GM23338 (cell line): Measurements from ENCODE around the gene RAD9B. TPM values are rescaled to one million over a fixed set of nuclear protein-coding genes. Genes with fewer than 3 reads are reported as not detected.

ENCODE experiments used
- ATAC-seq: fragments of 200-7000 bp; cut with Tn5 transposase; 3 replicates; pipeline ENCODE4 v1.9.1; 2020
- DNase-seq: peaks from one replicate; pipeline ENCODE4 v3.0.0-alpha.2; 2015; ENCODE audit warnings: low spot score
- H2AFZ ChIP-seq: fragments of 200-600 bp; sonication (generic); 2 replicates; pipeline ENCODE4 v1.8.0; 2016; ENCODE audit warnings: antibody characterized with exemption, mild to moderate bottlenecking, moderate library complexity
- H3F3A ChIP-seq: fragments of 200-600 bp; sonication (generic); replicated peaks from 2 replicates; pipeline ENCODE4 v1.8.0; 2017; ENCODE audit warnings: antibody characterized with exemption, mixed run types, low read depth
- H3K27ac ChIP-seq: fragments of 200-600 bp; sonication (generic); 2 replicates; pipeline ENCODE4 v1.6.1; 2016; ENCODE audit warnings: low read depth
- H3K27me3 ChIP-seq: fragments of 200-600 bp; sonication (generic); 2 replicates; pipeline ENCODE4 v1.8.0; 2016; ENCODE audit warnings: mild to moderate bottlenecking, mixed run types, moderate library complexity; ENCODE audit not compliant: insufficient read depth
- H3K36me3 ChIP-seq: fragments of 200-600 bp; sonication (generic); 2 replicates; pipeline ENCODE4 v1.8.0; 2016; ENCODE audit warnings: mild to moderate bottlenecking; ENCODE audit not compliant: insufficient read depth
- H3K4me1 ChIP-seq: fragments of 200-600 bp; sonication (generic); 2 replicates; pipeline ENCODE4 v1.8.0; 2016; ENCODE audit warnings: mild to moderate bottlenecking, moderate library complexity; ENCODE audit not compliant: insufficient read depth
- H3K4me2 ChIP-seq: fragments of 200-600 bp; sonication (generic); 2 replicates; pipeline ENCODE4 v1.7.1; 2017; ENCODE audit warnings: mixed run types
- H3K4me3 ChIP-seq: fragments of 200-600 bp; sonication (generic); 2 replicates; pipeline ENCODE4 v1.6.1; 2016; ENCODE audit warnings: mixed run types
- H3K79me2 ChIP-seq: fragments of 200-600 bp; sonication (generic); replicated peaks from 2 replicates; pipeline ENCODE4 v1.8.0; 2017; ENCODE audit warnings: mild to moderate bottlenecking; ENCODE audit not compliant: insufficient read depth
- H3K9me2 ChIP-seq: fragments of 200-600 bp; sonication (generic); 2 replicates; pipeline ENCODE4 v1.8.0; 2017; ENCODE audit not compliant: insufficient read depth
- H4K20me1 ChIP-seq: fragments of 200-600 bp; sonication (generic); replicated peaks from 2 replicates; pipeline ENCODE4 v1.8.0; 2017; ENCODE audit warnings: mild to moderate bottlenecking; ENCODE audit not compliant: insufficient read depth
- H3K27ac Mint-ChIP-seq: 2 replicates; pipeline ENCODE4 v1.8.0; 2020; ENCODE audit warnings: inconsistent platforms, mild to moderate bottlenecking, moderate library complexity, mixed read lengths
- H3K27me3 Mint-ChIP-seq: 3 replicates; pipeline ENCODE4 v1.8.0; 2022; ENCODE audit warnings: low read depth, mild to moderate bottlenecking, moderate library complexity, mixed read lengths, inconsistent platforms; ENCODE audit not compliant: insufficient read depth, poor library complexity
- H3K36me3 Mint-ChIP-seq: 3 replicates; pipeline ENCODE4 v1.8.0; 2021; ENCODE audit warnings: low read depth, mild to moderate bottlenecking, inconsistent platforms, moderate library complexity, mixed read lengths
- H3K4me1 Mint-ChIP-seq: 3 replicates; pipeline ENCODE4 v1.8.0; 2020; ENCODE audit warnings: mild to moderate bottlenecking, inconsistent platforms, mixed read lengths
- H3K4me3 Mint-ChIP-seq: 3 replicates; pipeline ENCODE4 v1.8.0; 2021; ENCODE audit warnings: moderate library complexity, mild to moderate bottlenecking, inconsistent platforms, mixed read lengths
- H3K9me3 Mint-ChIP-seq: 3 replicates; pipeline ENCODE4 v1.8.0; 2020; ENCODE audit warnings: moderate library complexity, mild to moderate bottlenecking, inconsistent platforms, mixed read lengths
- CREB1 ChIP-seq: fragments of 250-450 bp; sonication (Bioruptor Pico); IDR thresholded peaks from 2 replicates; pipeline ENCODE4 v1.5.0; 2020; ENCODE audit warnings: low read depth, mild to moderate bottlenecking, moderate library complexity
- EZH2 ChIP-seq: fragments of 200-600 bp; sonication (generic); IDR thresholded peaks from one replicate; pipeline ENCODE4 v1.8.0; 2017; ENCODE audit warnings: antibody characterized with exemption, mild to moderate bottlenecking, low read depth; ENCODE audit not compliant: unreplicated experiment
- EZH2phosphoT487 ChIP-seq: fragments of 200-600 bp; sonication (generic); IDR thresholded peaks from one replicate; pipeline ENCODE4 v1.8.1; 2018; ENCODE audit warnings: antibody characterized with exemption; ENCODE audit not compliant: unreplicated experiment
- NANOG ChIP-seq: IDR thresholded peaks from 2 replicates; pipeline ENCODE4 v1.6.1; 2016; ENCODE audit warnings: antibody characterized with exemption, borderline replicate concordance
- POLR2AphosphoS5 ChIP-seq: IDR thresholded peaks from 2 replicates; pipeline ENCODE4 v1.6.1; 2016; ENCODE audit warnings: antibody characterized with exemption, low read depth
- ZNF114 ChIP-seq: fragments of 250-450 bp; sonication (Bioruptor Pico); IDR thresholded peaks from 2 replicates; pipeline ENCODE4 v1.5.0; 2020; ENCODE audit warnings: mild to moderate bottlenecking, moderate library complexity
- polyA plus RNA-seq: library from polyadenylated mRNA; unstranded; fragments of >200 nt; fragmentation: Nextera tagmentation; extraction: Ambion mirVana; gene quantifications from 2 replicates; pipeline ENCODE4 v1.2.1, GENCODE V29; 2016
- total RNA-seq: library from RNA; depleted of rRNA; stranded (reverse); fragments of >200 nt; shearing (Covaris generic); gene quantifications from 2 replicates; pipeline ENCODE4 v1.2.3, GENCODE V29; 2014
- TF ChIP-seq, protein P1 (sequence below): IDR thresholded peaks from 2 replicates; pipeline ENCODE4 v1.6.1; 2016; ENCODE audit warnings: antibody characterized with exemption
- TF ChIP-seq, protein P2 (sequence below), 2 experiments: fragments of 200-600 bp in 1 of 2; sonication (generic) in 1 of 2; conservative IDR thresholded peaks; 2 replicates each; pipeline versions ENCODE4 v1.5.1 to v1.6.1; 2016 to 2017; ENCODE audit warnings: antibody characterized with exemption in 2 of 2, low read depth in 2 of 2, mild to moderate bottlenecking in 2 of 2, moderate library complexity in 1 of 2

RAD9B gene
- total and polyA plus RNA-seq, 2 experiments from 2014 or later: not detected

DNA sequence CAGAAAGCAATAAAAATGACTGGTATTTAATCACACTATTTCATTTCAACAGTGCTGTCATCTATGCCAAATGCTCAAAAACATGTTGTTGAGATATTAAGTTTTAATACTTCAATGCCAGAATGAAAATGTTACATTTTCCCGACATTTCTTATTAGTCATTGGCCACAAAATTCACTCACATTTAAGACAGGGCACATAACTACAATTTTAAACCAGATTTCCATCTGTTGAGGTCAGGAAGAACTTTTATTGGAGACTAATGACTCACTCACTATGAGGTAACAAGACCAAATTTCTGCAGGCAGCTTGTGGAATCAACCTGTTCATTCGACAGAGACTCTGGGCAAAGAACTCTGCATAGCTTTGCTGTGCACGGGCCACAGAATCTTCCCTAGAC, 44.2 kb downstream of the RAD9B start (continued):
- TF ChIP-seq, protein P1, sequence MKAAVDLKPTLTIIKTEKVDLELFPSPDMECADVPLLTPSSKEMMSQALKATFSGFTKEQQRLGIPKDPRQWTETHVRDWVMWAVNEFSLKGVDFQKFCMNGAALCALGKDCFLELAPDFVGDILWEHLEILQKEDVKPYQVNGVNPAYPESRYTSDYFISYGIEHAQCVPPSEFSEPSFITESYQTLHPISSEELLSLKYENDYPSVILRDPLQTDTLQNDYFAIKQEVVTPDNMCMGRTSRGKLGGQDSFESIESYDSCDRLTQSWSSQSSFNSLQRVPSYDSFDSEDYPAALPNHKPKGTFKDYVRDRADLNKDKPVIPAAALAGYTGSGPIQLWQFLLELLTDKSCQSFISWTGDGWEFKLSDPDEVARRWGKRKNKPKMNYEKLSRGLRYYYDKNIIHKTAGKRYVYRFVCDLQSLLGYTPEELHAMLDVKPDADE: no peak
- no peak for TF ChIP-seq NANOG
- no peak for TF ChIP-seq EZH2
- TF ChIP-seq EZH2phosphoT487: no peak
- TF ChIP-seq ZNF114 (CRISPR knock-in tag): no peak
- no peak for TF ChIP-seq CREB1 (CRISPR knock-in tag)
- TF ChIP-seq, protein P2, sequence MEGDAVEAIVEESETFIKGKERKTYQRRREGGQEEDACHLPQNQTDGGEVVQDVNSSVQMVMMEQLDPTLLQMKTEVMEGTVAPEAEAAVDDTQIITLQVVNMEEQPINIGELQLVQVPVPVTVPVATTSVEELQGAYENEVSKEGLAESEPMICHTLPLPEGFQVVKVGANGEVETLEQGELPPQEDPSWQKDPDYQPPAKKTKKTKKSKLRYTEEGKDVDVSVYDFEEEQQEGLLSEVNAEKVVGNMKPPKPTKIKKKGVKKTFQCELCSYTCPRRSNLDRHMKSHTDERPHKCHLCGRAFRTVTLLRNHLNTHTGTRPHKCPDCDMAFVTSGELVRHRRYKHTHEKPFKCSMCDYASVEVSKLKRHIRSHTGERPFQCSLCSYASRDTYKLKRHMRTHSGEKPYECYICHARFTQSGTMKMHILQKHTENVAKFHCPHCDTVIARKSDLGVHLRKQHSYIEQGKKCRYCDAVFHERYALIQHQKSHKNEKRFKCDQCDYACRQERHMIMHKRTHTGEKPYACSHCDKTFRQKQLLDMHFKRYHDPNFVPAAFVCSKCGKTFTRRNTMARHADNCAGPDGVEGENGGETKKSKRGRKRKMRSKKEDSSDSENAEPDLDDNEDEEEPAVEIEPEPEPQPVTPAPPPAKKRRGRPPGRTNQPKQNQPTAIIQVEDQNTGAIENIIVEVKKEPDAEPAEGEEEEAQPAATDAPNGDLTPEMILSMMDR (conservative IDR thresholded peaks at IDR 0.05; ENCODE audit: low read depth in 2 of 2): no peak

DNA sequence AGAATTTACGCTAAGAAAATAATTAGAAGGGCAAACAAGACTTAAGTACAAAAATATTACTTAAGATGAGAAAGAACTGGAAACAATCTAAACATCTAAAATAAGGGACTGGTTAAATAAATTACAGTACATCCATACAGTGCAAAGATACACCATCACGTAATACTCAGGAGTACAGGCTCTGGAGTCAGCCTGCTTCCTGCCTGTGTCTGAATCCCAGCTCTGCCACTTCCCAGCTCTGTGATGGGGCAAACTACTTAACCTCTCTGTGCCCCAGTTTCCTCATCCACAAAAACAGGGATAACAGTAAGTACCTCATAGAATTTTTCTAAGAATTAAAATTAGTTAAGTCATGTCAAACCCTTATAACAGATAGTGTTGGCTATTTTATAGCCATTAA, 45.0 kb downstream of the RAD9B start:
- H3K27me3 ChIP-seq: no peaks in the 10 kb centered on the region
- no peak overlapping the region for H2AFZ ChIP-seq
- DNase-seq (no peak), ATAC-seq (no peak)
- H3K27ac ChIP-seq: peak overlapping the region; percentile 63; the same call in 1 of the 2 replicates
- no peaks in the 10 kb centered on the region for H3F3A ChIP-seq
- H3K36me3 ChIP-seq: no peaks in the 10 kb centered on the region
- Mint-ChIP-seq H3K4me3 (no peak overlapping the region), H3K27ac (no peak overlapping the region), H3K9me3 (no peaks in the 10 kb centered on the region), H3K4me1 (peaks cover 5% of the 10 kb centered on the region; the same call in 2 of the 3 replicates), H3K27me3 (peaks cover 5% of the 10 kb centered on the region), H3K36me3 (peaks cover 20% of the 10 kb centered on the region; the same call in 2 of the 3 replicates)
- no peak for TF ChIP-seq POLR2AphosphoS5
- no peaks in the 10 kb centered on the region for H3K9me2 ChIP-seq
- no peak overlapping the region for H3K4me3 ChIP-seq
- peaks cover 10% of the 10 kb centered on the region for H3K79me2 ChIP-seq
- H3K4me1 ChIP-seq: peaks cover 7% of the 10 kb centered on the region
- peaks cover 8% of the 10 kb centered on the region for H4K20me1 ChIP-seq
- H3K4me2 ChIP-seq: no peak overlapping the region

DNA sequence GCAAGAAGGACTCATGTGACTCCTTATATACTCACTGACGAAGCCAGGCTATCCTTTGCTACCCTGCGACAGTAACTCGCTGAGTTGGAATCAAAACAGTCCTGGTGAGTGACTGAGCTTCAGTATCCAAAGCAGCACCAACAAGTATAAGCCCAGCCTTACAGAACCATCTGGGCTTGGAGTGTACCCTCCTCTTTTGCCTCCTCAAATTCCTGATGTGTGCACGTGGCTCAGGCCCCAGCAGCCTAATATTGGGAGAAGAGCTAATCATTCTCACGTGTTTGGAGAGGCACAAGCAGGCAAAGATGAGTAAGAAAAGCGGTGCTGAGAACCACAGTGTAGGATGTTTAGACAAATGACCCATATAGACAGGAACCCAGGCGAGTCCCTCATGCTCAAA, 46.5 kb downstream of the RAD9B start:
- Mint-ChIP-seq H3K4me1 (peaks cover 5% of the 10 kb centered on the region; the same call in 2 of the 3 replicates), H3K27me3 (peaks cover 5% of the 10 kb centered on the region), H3K36me3 (peaks cover 15% of the 10 kb centered on the region; the same call in 2 of the 3 replicates), H3K9me3 (no peaks in the 10 kb centered on the region), H3K4me3 (no peak overlapping the region), H3K27ac (no peak overlapping the region)
- Histone ChIP-seq H3K27ac (no peak overlapping the region; the same call in 1 of the 2 replicates), H3F3A (no peaks in the 10 kb centered on the region), H2AFZ (no peak overlapping the region), H3K4me3 (no peak overlapping the region), H3K4me1 (peaks cover 7% of the 10 kb centered on the region), H3K36me3 (no peaks in the 10 kb centered on the region), H4K20me1 (peaks cover 8% of the 10 kb centered on the region), H3K79me2 (peaks cover 8% of the 10 kb centered on the region), H3K9me2 (no peaks in the 10 kb centered on the region), H3K27me3 (no peaks in the 10 kb centered on the region), H3K4me2 (no peak overlapping the region)
- TF ChIP-seq EZH2phosphoT487: no peak
- no peak for TF ChIP-seq ZNF114 (CRISPR knock-in tag)
- no peak for TF ChIP-seq NANOG
- no peak for ATAC-seq
- no peak for DNase-seq
